ENCODE results near the gene ADGRF3. TPM values are rescaled to one million over a fixed set of nuclear protein-coding genes. Genes with fewer than 3 reads are reported as not detected.
A peak's percentile ranks its signal among the peaks of the same experiment; 100 is the strongest.

ADGRF3 gene
- total and polyA plus RNA-seq, 2 of the 13 experiments (the other 11 are each of a cell fraction or from before 2014, with no cell fraction given), result 0.40 to 1.5 TPM

DNA sequence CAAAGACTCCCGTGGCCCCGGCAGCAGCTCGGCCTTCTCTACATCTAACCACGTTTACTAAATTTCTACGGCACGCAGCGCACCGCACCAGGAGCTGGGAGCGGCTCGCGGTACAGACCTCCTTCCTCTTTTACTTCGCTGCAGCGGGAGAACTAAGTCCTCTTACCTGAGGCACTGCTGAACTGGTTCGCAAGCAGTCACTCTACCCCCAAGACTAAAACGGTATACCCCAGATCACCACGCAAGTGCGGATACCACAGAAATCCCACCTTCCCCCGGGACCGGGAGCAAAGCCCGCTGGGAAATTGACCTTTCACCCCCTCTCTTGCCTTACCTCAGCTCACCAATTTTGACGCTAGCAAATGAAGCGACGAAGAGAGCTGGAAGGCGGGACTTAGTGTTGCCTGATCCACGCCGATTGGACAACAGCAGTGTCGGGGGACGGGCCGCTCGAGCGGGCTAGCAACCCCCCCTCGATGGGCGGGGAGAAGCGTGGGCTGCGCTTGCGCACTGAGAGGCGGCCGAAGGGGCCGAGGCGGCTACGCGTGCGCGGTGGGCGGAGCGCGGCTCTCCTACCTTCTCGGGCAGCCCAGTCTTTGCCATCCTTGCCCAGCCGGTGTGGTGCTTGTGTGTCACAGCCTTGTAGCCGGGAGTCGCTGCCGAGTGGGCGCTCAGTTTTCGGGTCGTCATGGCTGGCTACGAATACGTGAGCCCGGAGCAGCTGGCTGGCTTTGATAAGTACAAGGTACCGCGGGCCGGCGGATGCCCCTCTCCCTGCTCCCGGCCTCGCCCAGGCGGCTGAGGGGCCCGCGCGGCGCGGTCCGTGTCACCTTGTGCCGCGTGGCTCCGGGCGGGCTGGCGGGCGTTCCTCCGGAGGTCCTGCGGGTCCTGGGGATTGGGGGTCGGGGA is 790 bp downstream of the ADGRF3 start, which contains the start of gene SELENOI (continued):
- TF ChIP-seq BRF2 (CRISPR knock-in tag; IDR thresholded peaks at IDR 0.05) (peak; percentile 29), ZNF678 (CRISPR knock-in tag; IDR thresholded peaks at IDR 0.05) (peak; percentile 83; the same call in 1 of the 2 replicates), FOSL1 (CRISPR knock-in tag; IDR thresholded peaks at IDR 0.05; ENCODE audit: borderline replicate concordance) (no peak), FOXC1 (CRISPR knock-in tag; IDR thresholded peaks at IDR 0.05; ENCODE audit: borderline replicate concordance) (no peak; the same call in 1 of the 2 replicates), SMAD1 (CRISPR knock-in tag; IDR thresholded peaks at IDR 0.05; ENCODE audit: borderline replicate concordance, low read depth) (peak; percentile 47; the same call in 1 of the 2 replicates), SNAPC4 (CRISPR knock-in tag; IDR thresholded peaks at IDR 0.05) (peak; percentile 91; the same call in 1 of the 2 replicates), ZNF720 (CRISPR knock-in tag; IDR thresholded peaks at IDR 0.05) (peak; percentile 24; the same call in 1 of the 2 replicates), AHR (CRISPR knock-in tag; IDR thresholded peaks at IDR 0.05) (no peak; the same call in 1 of the 2 replicates), ZBTB21 (CRISPR knock-in tag; IDR thresholded peaks at IDR 0.05) (no peak; the same call in 1 of the 2 replicates), ZC3H4 (CRISPR knock-in tag; IDR thresholded peaks at IDR 0.05; ENCODE audit: borderline replicate concordance) (no peak), ZMYM2 (CRISPR knock-in tag; IDR thresholded peaks at IDR 0.05) (0 out of 2 replicates have a peak, but pooled peaks have one; percentile 44), ZNF30 (CRISPR knock-in tag; IDR thresholded peaks at IDR 0.05) (no peak), TBX3 (IDR thresholded peaks at IDR 0.05; ENCODE audit: borderline replicate concordance) (peak; percentile 72; the same call in 1 of the 2 replicates)
- TF ChIP-seq, protein P1, sequence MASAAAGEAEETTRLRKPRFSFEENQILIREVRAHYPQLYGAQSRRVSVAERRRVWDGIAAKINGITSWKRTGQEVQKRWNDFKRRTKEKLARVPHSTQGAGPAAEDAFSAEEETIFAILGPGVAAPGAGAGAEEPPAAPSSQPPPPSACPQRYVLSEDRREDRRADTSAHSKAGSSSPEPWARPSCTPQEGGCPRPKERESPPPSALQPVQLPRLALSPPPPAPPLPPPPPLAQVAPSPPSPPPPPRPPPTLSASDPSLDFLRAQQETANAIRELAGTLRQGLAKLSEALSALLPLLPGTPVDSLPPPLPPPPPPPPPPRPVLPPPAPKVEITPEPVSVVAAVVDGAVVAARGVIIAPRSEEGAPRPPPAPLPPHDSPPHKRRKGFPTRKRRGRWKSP (CRISPR knock-in tag; IDR thresholded peaks at IDR 0.05), result peak; percentile 75
- TF ChIP-seq, protein P2, sequence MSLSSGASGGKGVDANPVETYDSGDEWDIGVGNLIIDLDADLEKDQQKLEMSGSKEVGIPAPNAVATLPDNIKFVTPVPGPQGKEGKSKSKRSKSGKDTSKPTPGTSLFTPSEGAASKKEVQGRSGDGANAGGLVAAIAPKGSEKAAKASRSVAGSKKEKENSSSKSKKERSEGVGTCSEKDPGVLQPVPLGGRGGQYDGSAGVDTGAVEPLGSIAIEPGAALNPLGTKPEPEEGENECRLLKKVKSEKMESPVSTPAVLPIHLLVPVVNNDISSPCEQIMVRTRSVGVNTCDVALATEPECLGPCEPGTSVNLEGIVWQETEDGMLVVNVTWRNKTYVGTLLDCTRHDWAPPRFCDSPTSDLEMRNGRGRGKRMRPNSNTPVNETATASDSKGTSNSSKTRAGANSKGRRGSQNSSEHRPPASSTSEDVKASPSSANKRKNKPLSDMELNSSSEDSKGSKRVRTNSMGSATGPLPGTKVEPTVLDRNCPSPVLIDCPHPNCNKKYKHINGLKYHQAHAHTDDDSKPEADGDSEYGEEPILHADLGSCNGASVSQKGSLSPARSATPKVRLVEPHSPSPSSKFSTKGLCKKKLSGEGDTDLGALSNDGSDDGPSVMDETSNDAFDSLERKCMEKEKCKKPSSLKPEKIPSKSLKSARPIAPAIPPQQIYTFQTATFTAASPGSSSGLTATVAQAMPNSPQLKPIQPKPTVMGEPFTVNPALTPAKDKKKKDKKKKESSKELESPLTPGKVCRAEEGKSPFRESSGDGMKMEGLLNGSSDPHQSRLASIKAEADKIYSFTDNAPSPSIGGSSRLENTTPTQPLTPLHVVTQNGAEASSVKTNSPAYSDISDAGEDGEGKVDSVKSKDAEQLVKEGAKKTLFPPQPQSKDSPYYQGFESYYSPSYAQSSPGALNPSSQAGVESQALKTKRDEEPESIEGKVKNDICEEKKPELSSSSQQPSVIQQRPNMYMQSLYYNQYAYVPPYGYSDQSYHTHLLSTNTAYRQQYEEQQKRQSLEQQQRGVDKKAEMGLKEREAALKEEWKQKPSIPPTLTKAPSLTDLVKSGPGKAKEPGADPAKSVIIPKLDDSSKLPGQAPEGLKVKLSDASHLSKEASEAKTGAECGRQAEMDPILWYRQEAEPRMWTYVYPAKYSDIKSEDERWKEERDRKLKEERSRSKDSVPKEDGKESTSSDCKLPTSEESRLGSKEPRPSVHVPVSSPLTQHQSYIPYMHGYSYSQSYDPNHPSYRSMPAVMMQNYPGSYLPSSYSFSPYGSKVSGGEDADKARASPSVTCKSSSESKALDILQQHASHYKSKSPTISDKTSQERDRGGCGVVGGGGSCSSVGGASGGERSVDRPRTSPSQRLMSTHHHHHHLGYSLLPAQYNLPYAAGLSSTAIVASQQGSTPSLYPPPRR (CRISPR knock-in tag; IDR thresholded peaks at IDR 0.05; ENCODE audit: borderline replicate concordance), result no peak
